M059J (cell line): ENCODE measurements around the gene PODXL. TPM values are rescaled to one million over a fixed set of nuclear protein-coding genes. Genes with fewer than 3 reads are reported as not detected.
A peak's percentile ranks its signal among the peaks of the same experiment; 100 is the strongest.
"Not testable (repeated sequence)": the region's sequence is repeated elsewhere in the genome, so short reads cannot be mapped to it uniquely, and the experiment has no call there.

Experiments
- DNase-seq: peaks from one replicate; pipeline ENCODE4 v3.0.0-alpha.2; 2012; ENCODE audit warnings: low read depth
- total RNA-seq: library from RNA; depleted of rRNA; stranded (reverse); fragments of >200 nt; shearing (Covaris generic); gene quantifications from 2 replicates; pipeline ENCODE4 v1.2.3, GENCODE V29; 2014

The PODXL gene
- total RNA-seq, 1 experiment from 2014 or later, result 50.6 TPM

DNA sequence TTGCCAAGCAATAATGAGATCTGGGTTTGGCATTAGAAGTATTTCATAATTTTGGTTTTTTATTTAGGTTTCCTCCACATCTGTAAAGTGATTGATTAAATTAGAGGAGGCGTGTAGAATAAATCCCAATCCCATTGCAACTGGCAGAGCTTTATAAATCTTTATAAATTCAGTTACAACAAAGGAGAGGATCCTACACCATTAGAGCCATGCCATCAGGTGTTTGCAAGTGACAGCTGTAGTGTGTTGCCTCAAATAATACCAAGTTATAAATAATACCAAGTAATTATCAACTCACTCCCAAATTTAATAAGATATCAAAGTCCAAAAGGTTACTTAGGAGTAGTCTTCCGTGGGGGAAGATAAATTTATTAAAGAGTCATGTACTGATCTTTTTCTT, 62.2 kb downstream of the PODXL start:
- no peak for DNase-seq

DNA sequence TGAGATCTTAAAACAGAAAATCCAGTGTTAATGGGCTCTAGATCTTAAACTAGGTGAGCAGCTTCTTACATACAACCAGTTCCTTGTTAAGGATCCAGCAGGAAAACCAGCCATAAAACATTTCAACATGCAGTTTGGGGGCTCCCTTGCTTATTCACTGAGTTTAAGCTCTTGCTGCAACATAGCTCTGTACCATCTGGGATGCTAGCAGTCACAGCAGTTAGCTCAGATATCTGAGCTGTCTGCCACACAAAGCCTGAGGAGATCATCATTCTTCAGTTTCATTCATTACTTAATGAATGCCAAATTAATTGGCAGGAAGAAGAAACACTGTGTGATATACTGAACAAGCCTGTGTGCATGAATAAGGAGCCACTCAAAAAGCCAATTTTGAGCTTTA, 62.8 kb downstream of the PODXL start:
- DNase-seq, result no peak

DNA sequence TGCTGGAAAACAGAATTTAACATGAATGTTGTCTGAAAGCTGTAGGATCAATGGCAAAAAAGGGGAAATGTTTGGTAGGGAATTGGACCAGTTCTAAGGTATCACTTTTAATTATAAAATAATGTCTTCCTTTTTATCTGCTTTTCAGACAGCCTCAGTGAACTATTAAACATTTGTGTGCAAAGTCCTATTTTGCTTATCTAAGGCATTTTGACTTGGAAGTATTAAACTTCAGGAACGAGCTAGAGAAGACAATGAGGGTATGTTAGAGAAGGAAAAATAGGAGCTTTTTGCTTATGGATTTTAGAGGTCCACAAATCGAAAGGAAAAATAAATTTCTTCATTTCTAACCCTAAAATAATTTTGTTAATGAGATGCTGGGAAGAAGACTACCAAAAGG, 63.3 kb downstream of the PODXL start:
- DNase-seq, result no peak

DNA sequence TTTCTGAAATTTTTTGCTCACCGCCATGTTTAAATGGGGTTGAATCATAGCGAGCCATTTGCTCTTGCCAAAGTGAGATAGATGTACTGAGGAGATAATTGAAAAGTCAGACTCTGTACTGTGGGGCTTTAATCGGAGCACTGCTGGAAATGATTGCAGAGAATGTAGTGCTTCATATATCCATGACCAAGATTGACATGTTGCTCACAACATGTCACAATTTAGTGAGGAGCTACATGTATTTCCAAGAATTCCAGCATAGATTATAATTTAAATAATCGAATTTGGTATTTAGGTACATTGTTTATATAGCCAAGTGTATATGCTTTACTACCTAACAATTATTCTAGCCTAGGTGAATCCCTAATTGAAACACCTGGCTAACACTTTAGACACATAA, 66.5 kb downstream of the PODXL start:
- no peak for DNase-seq

DNA sequence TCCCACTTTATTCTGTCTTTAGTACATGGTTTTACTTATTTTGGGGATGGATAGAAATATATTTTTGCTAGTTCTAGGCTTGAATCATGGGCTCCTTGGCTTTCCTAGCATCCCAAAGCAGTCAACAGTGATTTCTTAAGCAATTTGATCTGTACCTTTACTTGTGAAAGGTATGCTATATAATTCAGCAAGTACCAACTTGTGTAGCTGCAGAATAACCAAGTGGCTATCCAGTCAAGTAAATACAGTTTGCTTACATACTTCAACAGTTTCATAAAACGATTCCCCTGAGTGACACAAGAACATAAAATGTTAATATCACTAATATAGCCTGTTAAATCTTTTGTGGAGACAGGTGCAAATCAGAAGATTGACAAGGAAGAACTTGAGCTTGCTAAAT, 67.2 kb downstream of the PODXL start:
- DNase-seq, result no peak

DNA sequence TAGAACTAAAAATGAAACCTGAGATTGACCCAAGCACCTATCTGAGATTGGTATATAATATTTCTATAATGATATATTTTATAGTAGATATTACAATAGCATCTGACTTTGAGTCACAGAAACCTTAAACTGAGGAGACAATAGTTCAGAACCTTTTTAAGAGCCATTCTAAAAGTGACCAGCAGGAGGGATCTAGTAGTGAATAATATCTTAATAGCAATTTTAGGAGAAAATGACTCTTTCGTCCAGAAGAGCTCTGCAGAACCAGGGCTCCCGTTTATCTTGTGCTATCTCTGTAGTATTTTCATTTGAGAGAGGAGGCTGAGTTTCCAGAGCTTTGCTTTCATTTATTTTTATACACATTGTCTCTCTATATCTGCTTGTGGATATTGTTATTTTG, 68.1 kb downstream of the PODXL start:
- DNase-seq, result no peak

DNA sequence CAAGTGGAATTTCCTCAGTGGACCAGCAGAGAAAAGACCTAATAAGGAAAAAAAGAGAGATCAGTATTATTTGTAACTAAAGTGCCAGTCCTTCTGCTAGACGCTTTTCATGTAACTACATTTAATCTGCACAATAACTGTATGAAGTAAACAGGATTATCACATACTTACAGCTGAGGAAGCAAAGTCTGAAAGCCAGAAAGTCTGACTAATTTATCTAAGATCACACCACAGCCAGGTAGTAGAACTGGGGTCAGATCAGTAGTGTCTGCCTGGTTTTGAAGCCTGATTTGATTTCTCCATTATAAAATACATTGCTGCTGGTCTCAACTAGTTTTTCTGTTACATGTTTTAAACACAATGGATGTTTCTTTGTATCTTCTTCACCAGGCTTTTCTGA, 69.2 kb downstream of the PODXL start:
- DNase-seq, result no peak

DNA sequence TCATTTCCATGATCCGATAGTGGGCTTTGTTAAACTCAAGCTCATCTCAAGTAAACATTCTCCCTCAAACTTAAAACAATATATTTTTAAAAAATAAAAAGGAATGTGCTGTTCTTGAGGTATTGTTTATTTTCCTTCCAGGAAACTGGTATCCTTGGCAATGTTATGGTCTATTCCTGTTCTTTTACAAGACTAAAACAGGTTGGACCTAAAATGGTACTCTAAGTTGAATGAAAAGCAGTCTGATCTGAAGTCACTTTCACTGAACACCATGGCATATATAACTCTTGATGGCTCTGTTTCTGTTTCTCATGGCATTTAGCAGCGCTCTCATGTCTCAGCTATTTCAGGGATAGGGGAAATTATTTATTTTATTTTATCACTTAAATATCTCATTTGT, 70.1 kb downstream of the PODXL start:
- DNase-seq, result no peak

DNA sequence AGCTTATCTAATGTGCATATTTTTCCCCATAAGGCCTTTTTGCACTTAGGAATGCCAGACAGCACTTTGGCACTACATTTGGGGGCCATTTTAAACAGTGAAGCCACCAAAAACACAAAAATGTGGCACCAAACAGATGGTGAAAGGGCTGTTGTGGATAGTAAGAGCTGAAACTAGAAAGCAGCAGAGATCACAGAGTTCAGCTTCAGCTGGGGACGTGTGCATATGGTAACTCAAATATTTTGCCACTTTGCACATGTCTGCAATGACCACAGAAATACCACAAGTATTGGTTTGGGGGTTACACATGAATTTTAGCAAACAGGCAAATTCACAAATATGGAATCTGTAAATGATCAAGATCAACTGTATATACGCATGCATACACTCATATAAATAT, 72.8 kb downstream of the PODXL start:
- no peak for DNase-seq

DNA sequence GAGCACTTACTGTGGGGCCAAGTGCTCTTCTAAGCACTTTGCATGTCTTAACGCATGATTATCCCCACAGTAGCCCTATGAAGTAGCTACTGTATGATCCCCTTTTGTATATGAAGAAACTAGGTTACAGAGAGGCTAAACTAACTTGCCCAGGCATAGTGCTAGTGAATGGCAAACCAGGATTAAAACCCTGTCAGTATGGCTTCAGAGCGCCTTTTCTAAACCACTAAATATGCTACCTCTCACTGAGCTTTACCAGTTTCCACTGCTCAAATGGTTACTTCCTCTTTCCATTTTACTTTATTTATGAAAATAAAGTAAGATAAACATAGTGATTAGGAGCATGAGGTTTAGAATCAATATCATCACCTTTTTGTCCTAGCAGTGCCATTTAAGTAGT, 73.6 kb downstream of the PODXL start:
- DNase-seq, result no peak

DNA sequence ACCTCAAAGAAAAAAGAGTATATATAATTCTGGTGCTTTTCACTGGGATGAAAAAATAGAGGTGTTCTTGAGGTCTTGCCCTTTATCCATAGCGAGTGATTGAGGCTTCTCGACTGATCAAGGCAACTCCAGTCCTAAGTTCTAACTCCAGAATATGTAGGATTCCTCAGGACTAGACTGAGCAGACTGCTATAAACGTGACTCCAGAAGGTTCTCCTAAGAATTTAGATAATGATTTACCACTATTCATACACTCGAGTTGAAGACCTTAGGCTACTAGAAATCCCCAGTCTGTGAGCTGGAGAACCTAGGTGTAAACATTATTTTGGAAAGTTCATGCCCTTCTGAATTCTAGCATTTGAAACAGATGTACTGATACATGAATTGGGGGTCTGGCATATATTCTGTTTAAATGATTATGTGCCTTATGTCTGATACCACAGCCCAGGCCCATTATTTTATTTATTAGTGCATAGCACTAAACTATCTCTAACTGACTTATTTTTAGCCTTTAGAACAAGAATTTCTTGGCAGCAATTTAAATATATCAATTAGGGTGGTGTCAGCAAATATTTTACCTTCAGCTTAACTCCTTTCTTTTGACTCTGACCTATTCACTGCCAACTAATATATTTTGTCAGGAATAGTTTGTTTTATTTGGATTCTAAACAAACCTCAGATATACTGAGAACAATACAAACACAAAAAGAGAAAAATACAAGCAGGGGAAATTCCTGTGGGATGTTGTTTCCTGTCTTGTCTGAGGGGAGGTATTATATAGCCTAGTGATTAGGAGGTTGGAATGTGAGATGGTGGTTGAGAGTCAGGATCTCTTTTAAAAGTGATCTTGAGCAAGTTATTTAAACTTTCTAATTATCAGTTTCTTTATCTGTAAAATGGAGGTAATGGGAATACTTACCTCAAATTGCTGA, 75.8 kb downstream of the PODXL start:
- DNase-seq, result peak; percentile 75

DNA sequence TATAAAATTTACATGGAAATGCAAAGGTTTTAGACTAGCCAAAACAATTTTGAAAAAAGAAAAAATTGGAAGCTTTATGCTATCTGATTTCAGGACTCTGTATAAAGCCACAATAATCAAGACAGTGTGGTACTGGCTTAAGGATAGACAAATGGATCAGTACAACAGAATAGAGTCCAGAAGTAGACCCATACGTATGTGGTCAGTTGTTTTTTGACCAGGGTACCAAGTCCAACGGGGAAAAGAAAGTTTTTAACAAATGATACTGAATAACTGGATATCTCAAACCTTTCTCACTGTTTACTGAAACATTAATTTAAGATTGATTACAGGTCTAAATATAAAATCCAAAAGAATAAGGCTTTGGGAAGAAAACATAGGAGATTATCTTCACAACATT, 79.7 kb downstream of the PODXL start:
- no peak for DNase-seq

DNA sequence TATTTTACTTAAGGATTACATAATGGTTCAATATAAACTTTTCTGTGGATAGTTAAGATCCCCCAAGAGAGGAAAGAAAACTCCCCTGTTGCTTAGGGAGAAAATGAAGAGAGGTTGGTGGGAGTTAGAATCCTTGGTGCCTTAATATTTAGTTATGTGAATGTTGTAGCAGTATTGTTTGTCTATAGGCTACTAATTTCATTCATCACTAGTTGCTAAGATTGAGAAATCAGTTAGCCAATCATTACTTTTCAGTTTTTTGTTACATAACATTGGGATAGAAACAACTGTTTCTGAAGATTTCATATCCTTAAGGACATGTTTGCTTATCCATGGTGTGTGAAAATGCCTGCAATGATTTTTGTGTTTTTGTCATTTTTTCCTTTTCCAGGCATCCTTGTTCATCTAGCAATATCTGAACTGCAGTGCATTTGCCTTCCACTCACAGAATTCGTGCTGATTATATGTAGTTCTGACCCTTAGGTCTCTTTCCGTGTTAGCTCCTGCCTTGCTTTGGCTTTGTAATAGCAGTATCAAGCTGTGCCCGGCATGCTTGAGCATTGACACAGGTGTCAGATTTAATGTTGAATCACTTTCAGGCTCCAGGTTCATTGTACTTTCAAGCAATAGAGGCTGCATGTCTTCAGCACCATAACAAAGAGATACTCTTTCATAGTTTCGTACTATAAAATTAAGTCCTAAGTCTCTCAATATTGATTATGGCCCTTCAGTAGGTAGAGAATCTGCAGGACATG, 85.0 kb downstream of the PODXL start:
- no peak for DNase-seq

DNA sequence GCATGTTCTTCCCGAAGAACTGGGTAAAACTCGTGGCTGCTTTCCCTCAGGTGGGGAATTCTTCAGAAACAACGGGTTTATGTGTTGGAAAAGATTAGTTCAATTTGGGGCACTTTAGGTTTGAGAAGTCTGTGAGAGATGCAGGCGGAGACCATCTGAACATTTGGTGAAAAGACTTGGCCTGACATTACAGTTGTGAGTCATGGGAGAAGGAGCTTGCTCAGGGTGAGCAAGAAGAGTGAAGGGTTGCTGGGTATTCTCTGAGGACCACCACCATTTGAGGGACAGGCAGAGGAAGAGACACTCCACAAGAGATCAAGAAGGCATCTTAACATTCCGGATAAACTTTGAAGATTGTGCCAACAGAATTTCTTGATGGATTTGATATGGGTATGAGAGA, 88.6 kb downstream of the PODXL start:
- no peak for DNase-seq

DNA sequence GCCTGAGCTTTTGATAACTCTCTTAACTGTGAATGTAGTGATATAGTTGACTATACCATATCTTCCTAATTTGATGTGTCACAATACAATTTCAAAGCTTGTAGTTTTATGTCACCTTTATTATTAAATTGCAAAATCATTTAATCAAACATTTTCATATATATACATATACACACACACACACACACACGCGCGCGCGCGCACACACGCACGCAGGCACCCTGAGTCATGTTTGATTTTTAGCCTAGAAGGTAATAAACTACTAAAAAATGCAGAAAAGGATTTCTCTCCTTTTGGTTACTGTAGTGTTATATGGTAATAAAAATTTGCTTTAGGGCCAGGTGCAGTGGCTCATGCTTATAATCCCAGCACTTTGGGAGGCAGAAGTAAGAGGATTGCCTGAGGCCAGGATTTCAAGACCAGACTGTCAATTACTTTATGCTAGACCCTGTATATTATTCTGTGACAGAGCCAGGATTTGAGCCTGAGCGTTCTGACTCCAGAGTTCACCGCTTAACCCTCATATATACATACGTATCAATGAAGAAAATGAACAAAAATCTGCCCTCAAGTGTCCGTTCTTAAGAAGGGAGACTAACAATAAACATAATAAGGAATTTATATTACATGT, 89.6 kb downstream of the PODXL start:
- DNase-seq, result no peak

DNA sequence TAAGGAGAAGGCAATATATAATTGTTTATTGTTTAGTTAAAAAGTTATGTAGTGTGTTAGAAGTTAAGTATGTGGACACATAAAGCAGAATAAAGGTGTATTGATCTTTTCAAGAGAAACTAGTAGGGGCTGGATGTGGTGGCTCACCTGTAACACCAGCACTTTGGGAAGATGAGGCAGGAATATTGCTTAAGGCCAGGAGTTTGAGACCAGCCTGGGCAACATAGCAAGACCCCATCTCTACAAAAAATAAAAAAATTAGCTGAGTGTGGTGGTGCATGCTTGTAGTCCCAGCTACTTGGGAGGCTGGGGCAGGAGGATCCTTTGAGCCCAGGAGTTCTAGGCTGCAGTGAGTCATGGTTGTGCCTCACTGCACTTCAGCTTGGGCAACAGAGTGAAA, 93.7 kb downstream of the PODXL start:
- not testable (repeated sequence) for DNase-seq

DNA sequence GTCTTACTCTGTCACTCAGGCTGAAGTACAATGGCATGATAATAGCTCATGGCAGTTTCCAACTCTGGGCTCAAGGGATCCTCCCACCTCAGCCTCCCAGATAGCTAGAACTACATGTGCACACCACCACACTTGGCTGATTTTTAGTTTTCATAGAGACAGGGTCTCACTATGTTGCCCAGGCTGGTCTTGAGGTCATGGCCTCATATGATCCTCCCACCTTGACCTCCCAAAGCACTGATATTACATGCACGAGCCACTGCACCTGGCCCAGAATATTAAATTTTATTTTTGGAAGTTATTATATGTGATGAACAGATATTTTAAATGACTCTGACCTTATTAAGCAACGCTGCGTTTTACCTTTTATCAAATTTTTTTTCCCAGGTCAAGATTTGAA, 94.4 kb downstream of the PODXL start:
- DNase-seq, result no peak

DNA sequence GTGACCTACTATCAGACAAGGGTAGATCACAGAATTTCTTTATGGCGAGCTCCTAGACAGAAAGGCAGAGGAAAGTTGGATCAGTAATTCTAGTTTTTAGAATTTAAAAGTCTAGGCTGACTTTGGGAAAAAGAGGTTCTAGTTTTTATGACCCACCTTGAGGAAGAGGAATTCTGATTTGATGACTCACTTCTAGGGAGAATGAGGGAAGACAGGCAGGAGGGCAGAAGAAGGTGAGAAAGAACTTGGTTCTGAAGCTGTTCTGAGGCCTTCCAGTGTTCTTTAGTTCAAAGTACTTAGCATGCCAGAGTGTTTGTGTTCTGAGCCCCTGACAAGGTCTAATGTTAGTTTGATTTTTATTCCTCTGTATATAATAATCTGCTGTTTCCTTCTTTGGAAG, 97.2 kb downstream of the PODXL start:
- peak; percentile 46 for DNase-seq

DNA sequence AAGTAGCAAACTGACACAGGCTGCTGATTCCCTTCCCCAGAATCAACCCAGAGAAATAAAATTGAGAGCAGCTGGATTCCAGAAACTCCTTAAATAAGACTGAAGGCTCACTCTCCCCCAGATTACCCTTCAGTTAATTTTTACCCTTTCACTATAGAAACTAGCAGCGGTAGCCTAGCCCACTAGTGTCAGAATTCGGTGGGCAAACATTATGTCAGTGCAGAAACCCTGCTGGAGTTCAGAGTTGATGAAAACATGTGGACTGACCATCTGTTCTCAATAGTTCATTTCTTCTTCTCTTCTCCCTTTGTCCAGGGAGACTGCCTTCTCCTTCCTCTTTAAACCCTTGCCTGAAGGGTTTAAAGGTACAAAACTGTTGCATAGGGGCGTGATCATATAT, 100.1 kb downstream of the PODXL start:
- DNase-seq, result no peak

DNA sequence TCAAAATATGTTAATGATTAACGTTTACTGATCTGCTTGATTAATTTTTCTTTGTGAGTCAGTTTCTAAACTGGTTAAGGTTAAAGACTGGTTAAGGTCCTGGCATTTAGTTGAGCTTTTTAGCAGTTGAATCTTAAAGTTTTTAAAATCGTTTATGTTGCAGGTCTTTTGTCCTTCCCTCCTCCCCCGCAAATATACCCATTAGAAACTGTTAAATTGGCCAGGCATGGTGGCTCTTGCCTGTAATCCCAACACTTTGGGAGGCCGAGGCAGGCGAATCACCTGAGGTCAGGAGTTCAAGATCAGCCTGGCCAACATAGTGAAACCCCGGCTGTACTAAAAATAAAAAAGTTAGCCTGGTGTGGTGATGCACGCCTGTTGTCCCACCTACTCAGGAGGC, 100.9 kb downstream of the PODXL start:
- DNase-seq, result no peak

DNA sequence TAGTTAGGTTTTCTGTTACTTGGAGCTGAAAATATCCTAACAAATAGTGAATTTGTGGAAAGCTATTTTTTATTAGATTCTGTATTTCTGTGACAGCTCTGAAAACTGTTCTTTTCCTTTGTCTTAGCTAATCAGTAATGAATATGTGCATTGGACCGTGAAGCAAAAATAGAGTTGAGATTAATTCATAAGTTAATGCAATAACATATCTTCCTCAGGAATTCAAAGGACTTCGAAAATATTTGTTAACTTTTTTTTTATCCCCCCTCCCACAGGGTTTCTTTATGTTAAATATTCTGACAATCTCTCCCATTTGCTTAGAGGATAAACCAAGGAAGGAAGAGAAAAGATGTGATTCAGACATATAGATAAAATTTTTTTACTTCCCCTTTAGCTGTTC, 101.4 kb downstream of the PODXL start:
- DNase-seq, result no peak

DNA sequence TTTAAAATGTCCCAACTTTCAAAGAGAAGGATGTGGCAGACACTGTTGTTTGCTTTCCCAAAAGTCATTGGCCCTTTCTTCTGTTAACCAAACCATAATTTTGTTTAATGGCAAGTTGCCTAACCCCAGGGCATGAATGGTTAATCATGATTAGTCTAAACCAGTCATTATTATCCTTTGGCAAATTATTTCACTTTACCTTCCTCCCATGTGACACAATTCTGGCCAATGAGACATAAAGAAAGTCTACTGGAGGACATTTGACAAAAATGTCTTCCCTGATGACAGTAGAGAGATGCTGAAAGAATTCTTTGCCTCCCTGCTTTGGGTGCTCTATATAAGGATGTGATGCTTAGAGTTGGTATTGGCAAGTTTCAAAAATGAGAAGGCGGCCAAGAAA, 101.9 kb downstream of the PODXL start:
- peak; percentile 6 for DNase-seq
